GM23248 (cell line): Measurements from ENCODE around the gene DIS3L. TPM values are rescaled to one million over a fixed set of nuclear protein-coding genes. Genes with fewer than 3 reads are reported as not detected.

ENCODE experiments used
- DNase-seq: peaks from one replicate; pipeline ENCODE4 v3.0.0-alpha.2; 2015
- H2AFZ ChIP-seq: fragments of 200-600 bp; sonication (generic); 2 replicates; pipeline ENCODE4 v1.6.1; 2016; ENCODE audit warnings: antibody characterized with exemption
- H3F3A ChIP-seq: fragments of 200-600 bp; sonication (generic); 2 replicates; pipeline ENCODE4 v1.6.1; 2016; ENCODE audit warnings: mild to moderate bottlenecking, antibody characterized with exemption, mixed run types; ENCODE audit not compliant: insufficient read depth
- H3K27ac ChIP-seq: fragments of 200-600 bp; sonication (generic); 2 replicates; pipeline ENCODE4 v1.5.1; 2016; ENCODE audit warnings: mild to moderate bottlenecking
- H3K27me3 ChIP-seq: fragments of 200-600 bp; sonication (generic); replicated peaks from 2 replicates; pipeline ENCODE4 v1.6.1; 2016; ENCODE audit warnings: mild to moderate bottlenecking; ENCODE audit not compliant: insufficient read depth
- H3K36me3 ChIP-seq: fragments of 200-600 bp; sonication (generic); 2 replicates; pipeline ENCODE4 v1.6.1; 2016; ENCODE audit warnings: low read depth, mild to moderate bottlenecking
- H3K4me1 ChIP-seq: fragments of 200-600 bp; sonication (generic); 2 replicates; pipeline ENCODE4 v1.6.1; 2016; ENCODE audit warnings: mild to moderate bottlenecking; ENCODE audit not compliant: insufficient read depth
- H3K4me2 ChIP-seq: fragments of 200-600 bp; sonication (generic); one replicate; pipeline ENCODE4 v1.6.1; 2016; ENCODE audit warnings: mild to moderate bottlenecking; ENCODE audit not compliant: unreplicated experiment
- H3K4me3 ChIP-seq: fragments of 200-600 bp; sonication (generic); 2 replicates; pipeline ENCODE4 v1.5.1; 2016; ENCODE audit warnings: mild to moderate bottlenecking
- H3K79me2 ChIP-seq: fragments of 200-600 bp; sonication (generic); 2 replicates; pipeline ENCODE4 v1.6.1; 2016; ENCODE audit warnings: mild to moderate bottlenecking; ENCODE audit not compliant: insufficient read depth
- H3K9ac ChIP-seq: fragments of 200-600 bp; sonication (generic); 2 replicates; pipeline ENCODE4 v1.6.1; 2016; ENCODE audit warnings: mild to moderate bottlenecking
- H3K9me2 ChIP-seq: fragments of 200-600 bp; sonication (generic); 2 replicates; pipeline ENCODE4 v1.6.1; 2016; ENCODE audit warnings: mixed run types, mild to moderate bottlenecking, moderate library complexity; ENCODE audit not compliant: insufficient read depth
- H3K9me3 ChIP-seq: fragments of 200-600 bp; sonication (generic); one replicate; pipeline ENCODE4 v1.6.1; 2017; ENCODE audit warnings: low read depth
- H4K20me1 ChIP-seq: fragments of 200-600 bp; sonication (generic); 2 replicates; pipeline ENCODE4 v1.6.0; 2016; ENCODE audit not compliant: insufficient read depth
- EZH2 ChIP-seq: fragments of 200-600 bp; sonication (generic); IDR thresholded peaks from 2 replicates; pipeline ENCODE4 v1.6.1; 2018; ENCODE audit warnings: antibody characterized with exemption, mild to moderate bottlenecking; ENCODE audit not compliant: insufficient read depth, poor library complexity, severe bottlenecking
- EZH2phosphoT487 ChIP-seq: fragments of 200-600 bp; sonication (generic); IDR thresholded peaks from 2 replicates; pipeline ENCODE4 v1.6.1; 2018; ENCODE audit warnings: antibody characterized with exemption, moderate library complexity, mild to moderate bottlenecking, low read depth; ENCODE audit not compliant: insufficient read depth
- WGBS, 2 experiments: methylation state at CpG; one replicate each; pipeline ENCODE4 v1.1.6; 2015 to 2017; ENCODE audit warnings: low lambda C conversion rate in 2 of 2, low coverage in 1 of 2; ENCODE audit errors: missing lambda C conversion rate in 2 of 2; 5-methylcytosine and 5-hydroxymethylcytosine counted together
- in situ Hi-C: fragments of 300-500 bp; cut with MboI; formaldehyde crosslinking; loops from 2 replicates; pipeline ENCODE4 v1.15.0; 2020
- polyA plus RNA-seq: library from polyadenylated mRNA; unstranded; fragments of >200 nt; fragmentation: Nextera tagmentation; extraction: Ambion mirVana; gene quantifications from 2 replicates; pipeline ENCODE4 v1.2.1, GENCODE V29; 2016
- total RNA-seq: library from RNA; depleted of rRNA; stranded (reverse); fragments of >200 nt; shearing (Covaris generic); gene quantifications from 2 replicates; pipeline ENCODE4 v1.2.3, GENCODE V29; 2014

Gene DIS3L
- total and polyA plus RNA-seq, 2 experiments from 2014 or later, result 15.6 to 23.7 TPM

DNA sequence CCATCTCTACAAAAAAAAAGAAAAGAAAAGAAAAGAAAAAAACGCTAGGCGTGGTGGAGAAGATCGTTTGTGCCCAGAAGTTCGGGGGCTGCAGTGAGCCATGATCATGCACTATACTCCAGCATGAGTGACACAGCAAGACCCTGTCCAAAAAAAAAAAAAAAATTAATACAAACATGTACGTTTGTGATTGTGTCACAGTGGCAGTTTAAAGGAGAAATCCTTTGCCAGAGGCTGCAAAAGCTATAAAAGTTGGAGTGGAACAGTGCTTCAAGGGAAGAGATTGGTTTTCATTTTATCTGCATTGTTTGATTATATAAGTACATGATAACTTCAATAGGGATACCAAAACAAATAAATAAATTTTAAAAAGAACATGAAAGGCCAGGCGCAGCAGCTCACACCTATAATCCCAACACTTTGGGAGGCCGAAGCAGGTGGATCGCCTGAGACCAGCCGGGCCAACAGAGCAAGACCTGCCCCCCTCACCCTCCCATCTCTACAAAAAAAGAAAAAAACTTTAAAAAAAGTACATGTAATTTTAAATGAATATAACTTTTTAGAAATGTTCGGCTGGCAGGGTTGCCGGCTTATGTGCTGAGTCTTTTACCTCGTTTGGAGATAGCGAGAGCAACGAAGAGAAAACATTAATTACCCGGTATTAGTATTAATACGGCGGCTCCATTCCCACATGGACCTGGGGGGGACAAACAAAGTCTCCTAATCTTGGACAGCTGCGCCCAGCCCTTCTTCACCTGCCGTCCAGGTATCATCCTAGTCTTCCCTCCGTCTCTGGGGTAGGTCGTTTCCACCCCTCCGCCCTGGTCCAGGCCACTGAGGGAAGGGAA is 573 bp upstream of the DIS3L start:
- Histone ChIP-seq H3F3A (peaks cover 37% of the 10 kb centered on the region), H4K20me1 (no peaks in the 10 kb centered on the region), H3K9me2 (no peaks in the 10 kb centered on the region), H2AFZ (peak overlapping the region; percentile 94), H3K4me1 (peaks cover 21% of the 10 kb centered on the region), H3K9me3 (no peaks in the 10 kb centered on the region), H3K27me3 (no peaks in the 10 kb centered on the region), H3K79me2 (0 out of 2 replicates have a peak, but pooled peaks cover 17% of the 10 kb centered on the region), H3K36me3 (no peaks in the 10 kb centered on the region), H3K27ac (peak overlapping the region; percentile 36), H3K4me2 (peak overlapping the region; percentile 89), H3K4me3 (peak overlapping the region; percentile 78), H3K9ac (peak overlapping the region; percentile 80)
- peak; percentile 28 for DNase-seq
- WGBS, 2 experiments, result 20% methylated on average over 22 of the region's 22 CpGs
- no peak for TF ChIP-seq EZH2
- no peak for TF ChIP-seq EZH2phosphoT487
- in situ Hi-C loops, result no loop called here

- peaks cover 37% of the 10 kb centered on the region for H3F3A ChIP-seq
- H3K27ac ChIP-seq, result peak overlapping the region; percentile 72
- H3K36me3 ChIP-seq, result no peaks in the 10 kb centered on the region
- TF ChIP-seq EZH2phosphoT487 (no peak), EZH2 (no peak)
- H3K9me2 ChIP-seq, result no peaks in the 10 kb centered on the region
- H2AFZ ChIP-seq, result peak overlapping the region; percentile 94
- H3K9me3 ChIP-seq, result no peaks in the 10 kb centered on the region
- 0 out of 2 replicates have a peak, but pooled peaks cover 17% of the 10 kb centered on the region for H3K79me2 ChIP-seq
- H4K20me1 ChIP-seq, result no peaks in the 10 kb centered on the region
- peak overlapping the region; percentile 78 for H3K4me3 ChIP-seq
- peaks cover 21% of the 10 kb centered on the region for H3K4me1 ChIP-seq
- WGBS, 2 experiments, result 1 to 2% methylated on average over 16 of the region's 16 CpGs
- DNase-seq, result peak; percentile 83
- peak overlapping the region; percentile 89 for H3K4me2 ChIP-seq
- peak overlapping the region; percentile 80 for H3K9ac ChIP-seq
- H3K27me3 ChIP-seq, result no peaks in the 10 kb centered on the region
- in situ Hi-C loops, result no loop called here
These were observed 976 bp downstream of the DIS3L start for GRCh38 chr15:66294157-66294931.

DNA sequence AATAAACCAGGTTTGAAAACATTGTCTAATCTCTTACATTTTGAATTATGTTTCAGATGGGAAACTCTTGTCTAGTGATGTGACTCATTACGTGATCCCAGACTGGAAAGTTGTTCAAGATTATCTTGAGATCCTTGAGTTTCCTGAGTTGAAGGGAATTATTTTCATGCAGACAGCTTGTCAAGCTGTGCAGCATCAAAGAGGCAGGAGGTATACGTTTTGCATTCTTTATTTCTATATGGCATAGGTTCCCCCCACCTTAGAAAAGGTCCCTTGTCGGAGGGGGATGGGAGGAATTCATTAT is 1.5 kb downstream of the DIS3L start:
- peak overlapping the region; percentile 78 for H3K4me3 ChIP-seq
- H3K4me1 ChIP-seq, result peaks cover 21% of the 10 kb centered on the region
- H3K9me2 ChIP-seq, result no peaks in the 10 kb centered on the region
- WGBS, 2 experiments, result 24 to 28% methylated on average over 3 of the region's 3 CpGs
- in situ Hi-C loops, result no loop called here
- no peaks in the 10 kb centered on the region for H3K36me3 ChIP-seq
- peak overlapping the region; percentile 72 for H3K27ac ChIP-seq
- 0 out of 2 replicates have a peak, but pooled peaks cover 17% of the 10 kb centered on the region for H3K79me2 ChIP-seq
- H3K9ac ChIP-seq, result peak overlapping the region; percentile 80; the same call in 1 of the 2 replicates
- H3F3A ChIP-seq, result peaks cover 37% of the 10 kb centered on the region
- no peaks in the 10 kb centered on the region for H3K9me3 ChIP-seq
- peak overlapping the region; percentile 94 for H2AFZ ChIP-seq
- no peaks in the 10 kb centered on the region for H3K27me3 ChIP-seq
- no peaks in the 10 kb centered on the region for H4K20me1 ChIP-seq
- H3K4me2 ChIP-seq, result peak overlapping the region; percentile 89
- DNase-seq, result peak; percentile 60
- TF ChIP-seq EZH2, result no peak
- no peak for TF ChIP-seq EZH2phosphoT487

DNA sequence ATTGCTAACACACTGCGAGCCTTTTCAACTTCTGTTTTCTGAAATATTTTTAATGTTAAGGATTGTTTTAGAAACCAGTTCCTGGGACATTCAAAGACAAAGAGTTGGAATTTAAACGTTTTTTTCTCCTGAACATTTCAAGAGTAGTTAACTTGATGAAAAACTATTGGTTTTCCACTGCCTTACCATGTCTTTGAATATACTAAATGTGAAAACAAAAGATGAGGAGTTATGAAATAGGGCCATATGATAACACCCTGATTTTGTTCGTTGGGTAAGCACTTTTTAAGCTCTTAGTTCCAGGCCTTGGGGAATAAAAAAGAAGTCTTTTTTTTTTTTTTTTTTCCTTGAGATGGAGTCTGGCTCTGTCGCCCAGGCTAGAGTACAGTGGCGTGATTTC is 2.8 kb downstream of the DIS3L start:
- WGBS, 2 experiments, result 73 to 76% methylated on average over 5 of the region's 5 CpGs
- Histone ChIP-seq H3K9me2 (no peaks in the 10 kb centered on the region), H3K4me3 (no peak overlapping the region), H4K20me1 (no peaks in the 10 kb centered on the region), H3K4me2 (no peak overlapping the region), H3K36me3 (no peaks in the 10 kb centered on the region), H2AFZ (no peak overlapping the region), H3K4me1 (peaks cover 21% of the 10 kb centered on the region), H3F3A (peaks cover 37% of the 10 kb centered on the region), H3K27ac (no peak overlapping the region), H3K9ac (no peak overlapping the region), H3K79me2 (0 out of 2 replicates have a peak, but pooled peaks cover 17% of the 10 kb centered on the region), H3K27me3 (no peaks in the 10 kb centered on the region), H3K9me3 (no peaks in the 10 kb centered on the region)
- DNase-seq, result no peak
- in situ Hi-C loops, result no loop called here
- TF ChIP-seq EZH2, result no peak
- no peak for TF ChIP-seq EZH2phosphoT487
